Upper lobe of left lung (tissue), 4 donors: Measurements from ENCODE around the gene AIMP2.
"Not testable (repeated sequence)": the region's sequence is repeated elsewhere in the genome, so short reads cannot be mapped to it uniquely, and the experiment has no call there.

Source experiments
- CTCF ChIP-seq, 6 experiments: fragments of 450-650 bp in 4 of 6; fragments of 200-600 bp in 2 of 6; sonication (generic) in 2 of 6; IDR thresholded peaks; one replicate each; pipeline ENCODE4 v1.5.1; 2016 to 2019; ENCODE audit warnings: antibody characterized with exemption in 6 of 6
- EP300 ChIP-seq, 4 donors: sonication (generic); formaldehyde crosslinking; IDR thresholded peaks; one replicate each; pipeline ENCODE4 v1.5.1; 2017; ENCODE audit warnings: antibody characterized with exemption in 4 of 4, control low read depth in 2 of 4
- POLR2A ChIP-seq, 4 donors: fragments of 450-650 bp; IDR thresholded peaks; one replicate each; pipeline ENCODE4 v1.5.1; 2016 to 2017; ENCODE audit warnings: antibody characterized with exemption in 4 of 4, mild to moderate bottlenecking in 2 of 4

- not testable (repeated sequence) for TF ChIP-seq CTCF, EP300, POLR2A (IDR thresholded peaks at IDR 0.05)
Measured at GRCh38 chr7:5973580-5973979, 35.5 kb upstream of the AIMP2 start.
